ENCODE measurements around the gene ROR2.

The ROR2 gene

DNA sequence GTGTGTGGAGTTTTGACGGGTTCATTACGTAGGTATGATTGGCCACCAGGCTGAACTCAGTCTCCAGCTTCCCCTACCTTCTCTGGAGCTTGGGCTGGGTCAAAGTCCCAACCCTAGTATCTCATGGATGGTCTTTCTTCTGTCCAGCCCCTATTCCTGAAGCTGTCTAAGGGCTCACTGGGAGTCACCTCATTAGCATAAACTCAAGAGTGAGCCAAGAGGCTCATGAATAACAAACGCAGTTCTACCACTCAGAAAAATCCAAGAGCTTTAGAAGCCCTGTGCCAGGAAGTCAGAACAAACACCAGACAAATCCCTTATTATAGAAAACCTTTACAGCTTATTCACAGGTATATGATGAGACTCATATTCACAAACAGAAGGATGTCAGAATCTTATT is 346.1 kb downstream of the ROR2 start:
- Histone ChIP-seq H3K9me3 (ENCODE audit: insufficient read depth, low read length, severe bottlenecking) (no peaks in the 10 kb centered on the region), H4K20me1 (ENCODE audit: insufficient read depth, low read length) (no peaks in the 10 kb centered on the region), H3K27ac (ENCODE audit: low read length) (no peak overlapping the region), H3K4me3 (ENCODE audit: low read depth in 1 of 2, low read length in 2 of 2) (no peak overlapping the region), H3K4me1 (ENCODE audit: insufficient read depth, low read length) (no peaks in the 10 kb centered on the region), H3K9ac (ENCODE audit: low read depth, low read length) (no peak overlapping the region), H3K79me2 (ENCODE audit: insufficient read depth, low read length) (no peaks in the 10 kb centered on the region), H3K27me3 (ENCODE audit: insufficient read depth, low read length, poor library complexity) (no peaks in the 10 kb centered on the region), H2AFZ (ENCODE audit: low read depth, low read length) (no peak overlapping the region), H3K4me2 (ENCODE audit: insufficient read depth, low read length) (no peak overlapping the region), H3K36me3 (ENCODE audit: insufficient read depth, low read length) (no peaks in the 10 kb centered on the region)
- ATAC-seq (ENCODE audit: insufficient read depth, low read depth) (no peak), DNase-seq (no peak)
- TF ChIP-seq, protein P1, sequence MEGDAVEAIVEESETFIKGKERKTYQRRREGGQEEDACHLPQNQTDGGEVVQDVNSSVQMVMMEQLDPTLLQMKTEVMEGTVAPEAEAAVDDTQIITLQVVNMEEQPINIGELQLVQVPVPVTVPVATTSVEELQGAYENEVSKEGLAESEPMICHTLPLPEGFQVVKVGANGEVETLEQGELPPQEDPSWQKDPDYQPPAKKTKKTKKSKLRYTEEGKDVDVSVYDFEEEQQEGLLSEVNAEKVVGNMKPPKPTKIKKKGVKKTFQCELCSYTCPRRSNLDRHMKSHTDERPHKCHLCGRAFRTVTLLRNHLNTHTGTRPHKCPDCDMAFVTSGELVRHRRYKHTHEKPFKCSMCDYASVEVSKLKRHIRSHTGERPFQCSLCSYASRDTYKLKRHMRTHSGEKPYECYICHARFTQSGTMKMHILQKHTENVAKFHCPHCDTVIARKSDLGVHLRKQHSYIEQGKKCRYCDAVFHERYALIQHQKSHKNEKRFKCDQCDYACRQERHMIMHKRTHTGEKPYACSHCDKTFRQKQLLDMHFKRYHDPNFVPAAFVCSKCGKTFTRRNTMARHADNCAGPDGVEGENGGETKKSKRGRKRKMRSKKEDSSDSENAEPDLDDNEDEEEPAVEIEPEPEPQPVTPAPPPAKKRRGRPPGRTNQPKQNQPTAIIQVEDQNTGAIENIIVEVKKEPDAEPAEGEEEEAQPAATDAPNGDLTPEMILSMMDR (IDR thresholded peaks at IDR 0.05; ENCODE audit: borderline replicate concordance, extremely low read depth, low read length, poor library complexity, severe bottlenecking): no peak
- no peak for TF ChIP-seq EZH2 (IDR thresholded peaks at IDR 0.05; ENCODE audit: borderline replicate concordance, low read depth, low read length, severe bottlenecking)

DNA sequence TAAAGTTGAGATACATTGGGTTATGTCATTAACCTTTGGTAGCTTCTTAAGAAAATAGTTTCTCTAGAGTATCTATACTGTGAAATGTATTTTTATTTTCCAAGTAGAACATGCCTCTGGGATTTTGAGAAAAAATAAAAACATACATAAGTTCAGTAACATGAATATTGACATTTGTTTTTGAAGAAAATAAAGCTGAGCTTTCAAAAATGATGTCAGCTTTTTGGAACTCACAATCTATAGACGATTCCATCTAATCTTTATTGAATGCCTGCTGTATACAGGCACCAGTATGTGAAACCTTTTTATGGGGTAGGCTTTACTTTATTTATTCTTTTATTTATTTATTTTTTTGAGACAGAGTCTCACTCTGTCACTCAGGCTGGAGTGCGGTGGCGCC is 350.5 kb downstream of the ROR2 start:
- H3K79me2 ChIP-seq (ENCODE audit: insufficient read depth, low read length): no peaks in the 10 kb centered on the region
- no peaks in the 10 kb centered on the region for H3K9me3 ChIP-seq (ENCODE audit: insufficient read depth, low read length, severe bottlenecking)
- no peaks in the 10 kb centered on the region for H3K36me3 ChIP-seq (ENCODE audit: insufficient read depth, low read length)
- DNase-seq (no peak), ATAC-seq (ENCODE audit: insufficient read depth, low read depth) (no peak)
- H3K27ac ChIP-seq (ENCODE audit: low read length): no peak overlapping the region
- no peak overlapping the region for H3K4me2 ChIP-seq (ENCODE audit: insufficient read depth, low read length)
- no peak overlapping the region for H3K4me3 ChIP-seq (ENCODE audit: low read depth in 1 of 2, low read length in 2 of 2)
- H4K20me1 ChIP-seq (ENCODE audit: insufficient read depth, low read length): no peaks in the 10 kb centered on the region
- no peak overlapping the region for H3K9ac ChIP-seq (ENCODE audit: low read depth, low read length)
- no peaks in the 10 kb centered on the region for H3K4me1 ChIP-seq (ENCODE audit: insufficient read depth, low read length)
- H2AFZ ChIP-seq (ENCODE audit: low read depth, low read length): no peak overlapping the region
- TF ChIP-seq, protein P1 (IDR thresholded peaks at IDR 0.05; ENCODE audit: borderline replicate concordance, extremely low read depth, low read length, poor library complexity, severe bottlenecking): no peak
- no peak for TF ChIP-seq EZH2 (IDR thresholded peaks at IDR 0.05; ENCODE audit: borderline replicate concordance, low read depth, low read length, severe bottlenecking)
- H3K27me3 ChIP-seq (ENCODE audit: insufficient read depth, low read length, poor library complexity): no peaks in the 10 kb centered on the region

DNA sequence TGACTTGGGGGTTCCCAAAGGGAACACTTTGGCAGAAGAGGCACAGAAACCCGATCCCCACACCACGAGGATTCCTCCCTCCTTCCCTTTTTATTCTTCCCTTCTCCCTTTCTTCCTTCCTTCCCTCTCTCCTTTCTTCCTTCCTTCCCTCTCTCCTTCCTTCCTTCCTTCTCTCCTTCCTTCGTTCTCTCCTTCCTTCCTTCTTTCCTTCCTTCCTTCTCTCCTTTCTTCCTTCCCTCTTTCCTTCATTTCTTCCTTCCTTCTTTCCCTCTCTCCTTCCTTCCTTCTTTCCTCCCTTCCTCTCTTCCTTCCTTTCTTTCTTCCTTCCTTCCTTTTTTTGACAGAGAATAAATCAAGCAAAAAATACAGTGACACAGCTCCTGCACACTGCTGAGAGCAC is 358.4 kb downstream of the ROR2 start:
- no peaks in the 10 kb centered on the region for H4K20me1 ChIP-seq (ENCODE audit: insufficient read depth, low read length)

More for the DNA sequence above, 358.4 kb downstream of the ROR2 start:
- H3K27me3 ChIP-seq (ENCODE audit: insufficient read depth, low read length, poor library complexity): no peaks in the 10 kb centered on the region
- H3K4me3 ChIP-seq (ENCODE audit: low read depth in 1 of 2, low read length in 2 of 2): no peak overlapping the region
- H3K4me2 ChIP-seq (ENCODE audit: insufficient read depth, low read length): no peak overlapping the region
- no peak for ATAC-seq (ENCODE audit: insufficient read depth, low read depth)
- no peaks in the 10 kb centered on the region for H3K36me3 ChIP-seq (ENCODE audit: insufficient read depth, low read length)
- H3K9ac ChIP-seq (ENCODE audit: low read depth, low read length): no peak overlapping the region
- H3K79me2 ChIP-seq (ENCODE audit: insufficient read depth, low read length): no peaks in the 10 kb centered on the region
- H3K9me3 ChIP-seq (ENCODE audit: insufficient read depth, low read length, severe bottlenecking): no peaks in the 10 kb centered on the region
- no peak overlapping the region for H3K27ac ChIP-seq (ENCODE audit: low read length)
- no peak overlapping the region for H2AFZ ChIP-seq (ENCODE audit: low read depth, low read length)
- TF ChIP-seq, protein P1 (IDR thresholded peaks at IDR 0.05; ENCODE audit: borderline replicate concordance, extremely low read depth, low read length, poor library complexity, severe bottlenecking): no peak
- TF ChIP-seq EZH2 (IDR thresholded peaks at IDR 0.05; ENCODE audit: borderline replicate concordance, low read depth, low read length, severe bottlenecking): no peak
- no peak for DNase-seq
- H3K4me1 ChIP-seq (ENCODE audit: insufficient read depth, low read length): no peaks in the 10 kb centered on the region
